ENCODE data around the gene TMEM30B. TPM values are rescaled to one million over a fixed set of nuclear protein-coding genes. Genes with fewer than 3 reads are reported as not detected.

TMEM30B gene
- total RNA-seq, 6 experiments from 2014 or later = not detected

- Mint-ChIP-seq H3K27me3 (ENCODE audit: insufficient read depth) (no peaks in the 10 kb centered on the region; the same call in 1 of the 2 replicates), H3K4me1 (ENCODE audit: low read depth) (peaks cover 11% of the 10 kb centered on the region), H3K36me3 (ENCODE audit: low read depth) (no peaks in the 10 kb centered on the region), H3K9me3 (no peaks in the 10 kb centered on the region), H3K27ac (no peak overlapping the region), H3K4me3 (no peak overlapping the region)
- no peak for DNase-seq
- TF ChIP-seq CTCF (IDR thresholded peaks at IDR 0.05) = no peak
Observed at GRCh38 chr14:61231810-61232209, 49.3 kb downstream of the TMEM30B start.

DNA sequence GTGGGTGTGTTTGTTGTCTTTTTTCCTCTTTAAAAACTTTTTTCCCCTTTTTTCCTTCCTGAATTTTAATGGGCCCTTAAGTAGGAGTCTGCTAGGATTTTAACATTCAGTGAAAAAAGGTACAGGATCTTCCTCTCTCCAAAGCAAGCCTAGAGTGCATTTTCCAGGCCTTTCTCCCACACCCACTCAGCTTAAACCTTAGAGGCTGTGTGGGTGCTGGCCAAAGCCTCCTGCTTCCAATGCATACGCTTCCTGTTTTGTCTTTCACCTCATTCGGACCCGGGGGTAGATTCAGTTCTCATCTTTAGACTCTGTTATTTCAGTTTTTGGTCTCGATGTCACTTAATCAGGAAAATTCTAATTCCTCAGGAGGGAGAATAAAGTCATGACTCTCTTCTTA, 51.2 kb downstream of the TMEM30B start:
- no peak overlapping the region for H3K4me3 Mint-ChIP-seq
- H3K4me1 Mint-ChIP-seq (ENCODE audit: low read depth) = peaks cover 18% of the 10 kb centered on the region
- no peak for DNase-seq
- TF ChIP-seq CTCF (IDR thresholded peaks at IDR 0.05) = no peak
- no peak overlapping the region for H3K27ac Mint-ChIP-seq
- H3K36me3 Mint-ChIP-seq (ENCODE audit: low read depth) = no peaks in the 10 kb centered on the region
- no peaks in the 10 kb centered on the region; the same call in 1 of the 2 replicates for H3K27me3 Mint-ChIP-seq (ENCODE audit: insufficient read depth)
- no peaks in the 10 kb centered on the region for H3K9me3 Mint-ChIP-seq

- H3K27ac Mint-ChIP-seq = no peak overlapping the region
- no peak for DNase-seq
- no peak overlapping the region for H3K4me3 Mint-ChIP-seq
- no peak for TF ChIP-seq CTCF (IDR thresholded peaks at IDR 0.05)
- H3K4me1 Mint-ChIP-seq (ENCODE audit: low read depth) = peaks cover 15% of the 10 kb centered on the region
- H3K27me3 Mint-ChIP-seq (ENCODE audit: insufficient read depth) = no peaks in the 10 kb centered on the region
- no peaks in the 10 kb centered on the region for H3K36me3 Mint-ChIP-seq (ENCODE audit: low read depth)
- no peaks in the 10 kb centered on the region for H3K9me3 Mint-ChIP-seq
Observed at GRCh38 chr14:61229475-61229888, 51.7 kb downstream of the TMEM30B start.

DNA sequence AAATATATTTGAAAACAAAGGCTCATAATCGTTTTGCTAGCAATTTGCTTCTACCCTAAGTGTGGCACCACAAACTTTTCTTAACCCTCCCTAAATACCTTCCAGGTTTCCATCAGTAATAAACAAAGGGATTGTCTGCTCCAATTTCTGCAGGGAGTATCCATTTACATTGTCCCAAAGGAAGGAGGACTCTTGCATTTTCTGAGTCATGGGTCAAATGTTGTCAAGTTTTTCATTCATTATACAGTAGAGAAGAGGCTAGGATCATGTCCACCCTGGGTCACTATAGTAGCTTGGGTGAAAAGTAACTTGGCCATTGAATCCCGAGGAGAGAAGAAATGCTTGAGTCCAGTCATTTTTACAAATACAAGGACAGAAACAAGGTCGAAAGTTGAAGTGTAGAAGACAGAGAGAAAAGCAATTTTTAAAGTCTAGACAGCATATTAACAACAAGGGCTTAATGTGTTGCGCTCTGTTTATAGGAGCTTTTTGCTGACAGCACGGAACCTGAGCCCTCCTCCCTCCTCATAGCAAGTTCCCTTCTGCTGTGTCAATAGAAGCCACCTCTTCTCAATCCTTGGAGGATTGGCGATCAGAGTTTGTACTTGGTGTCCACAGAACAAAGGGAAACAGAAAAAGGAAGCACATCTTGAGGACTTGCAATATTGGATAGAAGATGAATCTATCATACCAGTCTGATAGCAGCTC, 53.1 kb downstream of the TMEM30B start:
- no peak for TF ChIP-seq CTCF (IDR thresholded peaks at IDR 0.05)
- no peak overlapping the region for H3K27ac Mint-ChIP-seq
- DNase-seq = no peak
- peaks cover 7% of the 10 kb centered on the region; the same call in 1 of the 2 replicates for H3K4me1 Mint-ChIP-seq (ENCODE audit: low read depth)
- H3K4me3 Mint-ChIP-seq = no peak overlapping the region
- H3K36me3 Mint-ChIP-seq (ENCODE audit: low read depth) = no peaks in the 10 kb centered on the region
- H3K9me3 Mint-ChIP-seq = no peaks in the 10 kb centered on the region
- no peaks in the 10 kb centered on the region for H3K27me3 Mint-ChIP-seq (ENCODE audit: insufficient read depth)

Other genes starting within 250 kb of the TMEM30B start
- 1 to 10 TPM in 1 of 6 experiments, under 1 TPM in 5; 0.17 to 1.2 (median 0.35) TPM for gene PRKCH, start 40.2 kb upstream of the TMEM30B start, total RNA-seq (2021; fragmentation: NEBNext Ultra II Directional; extraction: Animal tissue kit (Norgen Biotek cat#: 25700))